ENCODE data around the gene BCKDHA. TPM values are rescaled to one million over a fixed set of nuclear protein-coding genes. Genes with fewer than 3 reads are reported as not detected.

The BCKDHA gene
- polyA plus RNA-seq, 1 donor (not counting 4 experiments of a cell fraction or from before 2014, with no cell fraction given): 7.5 TPM

DNA sequence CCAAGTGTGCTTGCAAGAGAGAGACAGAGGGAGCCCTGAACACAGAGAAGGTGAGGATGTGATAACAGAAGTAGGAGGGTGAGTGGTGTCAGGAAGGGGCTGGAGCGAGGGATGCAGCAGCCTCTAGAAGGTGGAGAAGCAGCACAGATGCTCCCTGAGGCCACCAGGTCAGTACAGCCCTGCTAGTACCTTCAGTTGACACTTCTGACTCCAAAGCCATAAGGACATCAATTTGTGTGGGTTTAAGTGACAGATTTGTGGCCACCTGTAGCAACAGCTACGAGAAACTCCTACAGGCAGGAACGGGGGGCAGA lies 52.2 kb downstream of the BCKDHA start:
- H4K20me1 ChIP-seq (ENCODE audit: control insufficient read depth, extremely low read depth, insufficient read depth, low read length): no peaks in the 10 kb centered on the region
- no peaks in the 10 kb centered on the region for H3K36me3 ChIP-seq (ENCODE audit: control insufficient read depth in 2 of 2, extremely low read depth in 1 of 2, insufficient read depth in 2 of 2, low read length in 2 of 2)
- H3K9me1 ChIP-seq (ENCODE audit: control insufficient read depth, extremely low read depth, insufficient read depth, low read length): no peaks in the 10 kb centered on the region
- H3K79me2 ChIP-seq (ENCODE audit: control insufficient read depth, insufficient read depth, low read length): no peaks in the 10 kb centered on the region
- FAIRE-seq: no peak
- H2AFZ ChIP-seq (ENCODE audit: control insufficient read depth, low read length): no peak overlapping the region
- H3K4me1 ChIP-seq (ENCODE audit: control insufficient read depth, extremely low read depth, insufficient read depth, low read length): peaks cover 2% of the 10 kb centered on the region
- no peak overlapping the region for H3K27ac ChIP-seq (ENCODE audit: control insufficient read depth, insufficient read depth, low read length)
- dilution Hi-C loops (cut with MboI; ENCODE audit: extremely low pct_ligation_motif_present, low sequenced_read_pairs): no loop called here
- TF ChIP-seq, protein P1, sequence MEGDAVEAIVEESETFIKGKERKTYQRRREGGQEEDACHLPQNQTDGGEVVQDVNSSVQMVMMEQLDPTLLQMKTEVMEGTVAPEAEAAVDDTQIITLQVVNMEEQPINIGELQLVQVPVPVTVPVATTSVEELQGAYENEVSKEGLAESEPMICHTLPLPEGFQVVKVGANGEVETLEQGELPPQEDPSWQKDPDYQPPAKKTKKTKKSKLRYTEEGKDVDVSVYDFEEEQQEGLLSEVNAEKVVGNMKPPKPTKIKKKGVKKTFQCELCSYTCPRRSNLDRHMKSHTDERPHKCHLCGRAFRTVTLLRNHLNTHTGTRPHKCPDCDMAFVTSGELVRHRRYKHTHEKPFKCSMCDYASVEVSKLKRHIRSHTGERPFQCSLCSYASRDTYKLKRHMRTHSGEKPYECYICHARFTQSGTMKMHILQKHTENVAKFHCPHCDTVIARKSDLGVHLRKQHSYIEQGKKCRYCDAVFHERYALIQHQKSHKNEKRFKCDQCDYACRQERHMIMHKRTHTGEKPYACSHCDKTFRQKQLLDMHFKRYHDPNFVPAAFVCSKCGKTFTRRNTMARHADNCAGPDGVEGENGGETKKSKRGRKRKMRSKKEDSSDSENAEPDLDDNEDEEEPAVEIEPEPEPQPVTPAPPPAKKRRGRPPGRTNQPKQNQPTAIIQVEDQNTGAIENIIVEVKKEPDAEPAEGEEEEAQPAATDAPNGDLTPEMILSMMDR (optimal IDR thresholded peaks at IDR 0.05 in 1 of 3, IDR thresholded peaks at IDR 0.05 in 1 of 3, conservative IDR thresholded peaks at IDR 0.05 in 1 of 3; ENCODE audit: extremely low read depth in 1 of 3, insufficient read depth in 2 of 3, low read length in 3 of 3): no peak
- no peak for TF ChIP-seq EZH2 (IDR thresholded peaks at IDR 0.05; ENCODE audit: low read length)
- DNase-seq (ENCODE audit: low read depth, low spot score): no peak
- no peaks in the 10 kb centered on the region for H3K27me3 ChIP-seq (ENCODE audit: control insufficient read depth, extremely low read depth, insufficient read depth, low read length)
- no peak overlapping the region for H3K4me2 ChIP-seq (ENCODE audit: control insufficient read depth, extremely low read depth, insufficient read depth, low read depth, low read length)
- no peak overlapping the region for H3K9ac ChIP-seq (ENCODE audit: control insufficient read depth, extremely low read depth, insufficient read depth, low read length)
- H3K9me3 ChIP-seq (ENCODE audit: control insufficient read depth, low read depth, low read length): no peaks in the 10 kb centered on the region
- H3K4me3 ChIP-seq (ENCODE audit: control insufficient read depth in 2 of 3, extremely low read depth in 1 of 3, insufficient read depth in 2 of 3, low read depth in 1 of 3, low read length in 3 of 3): no peak overlapping the region

DNA sequence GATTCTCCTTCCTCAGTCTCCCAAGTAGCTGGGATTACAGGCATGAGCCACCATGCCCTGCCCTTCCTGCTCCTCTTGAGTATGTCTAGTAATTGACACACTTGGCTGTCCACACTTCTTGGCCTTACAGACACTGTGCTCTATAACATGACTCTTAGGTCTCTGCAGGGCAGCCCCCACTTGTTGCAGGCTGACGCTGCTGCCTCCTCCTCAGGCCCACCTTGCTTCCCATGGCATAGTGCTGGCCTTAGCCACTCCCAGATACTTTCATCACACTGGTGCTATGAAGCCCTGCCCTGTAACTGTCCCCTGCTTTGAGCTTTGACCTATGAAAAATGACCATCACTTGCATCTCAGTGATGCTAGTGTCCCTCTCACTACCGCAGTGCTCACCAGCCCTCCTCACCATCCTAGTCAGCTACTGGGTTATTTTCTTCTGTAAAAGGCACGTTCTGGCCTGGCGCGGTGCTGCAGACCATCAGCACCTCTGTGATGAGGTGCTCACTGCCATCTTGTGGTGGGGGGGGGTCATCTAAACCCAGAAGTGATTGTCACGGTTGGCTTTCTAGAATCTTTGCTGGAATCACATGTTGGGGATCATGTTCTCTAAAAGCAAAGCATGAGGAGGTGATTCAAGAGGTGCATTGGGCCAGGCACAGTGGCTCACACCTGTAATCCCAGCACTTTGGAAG lies 55.1 kb downstream of the BCKDHA start:
- no peaks in the 10 kb centered on the region for H4K20me1 ChIP-seq (ENCODE audit: control insufficient read depth, extremely low read depth, insufficient read depth, low read length)
- no peaks in the 10 kb centered on the region for H3K9me3 ChIP-seq (ENCODE audit: control insufficient read depth, low read depth, low read length)
- H3K4me2 ChIP-seq (ENCODE audit: control insufficient read depth, extremely low read depth, insufficient read depth, low read depth, low read length): no peak overlapping the region
- H3K27ac ChIP-seq (ENCODE audit: control insufficient read depth, insufficient read depth, low read length): no peak overlapping the region
- H3K36me3 ChIP-seq (ENCODE audit: control insufficient read depth in 2 of 2, extremely low read depth in 1 of 2, insufficient read depth in 2 of 2, low read length in 2 of 2): no peaks in the 10 kb centered on the region
- no peak for TF ChIP-seq EZH2 (IDR thresholded peaks at IDR 0.05; ENCODE audit: low read length)
- TF ChIP-seq, protein P1 (optimal IDR thresholded peaks at IDR 0.05 in 1 of 3, IDR thresholded peaks at IDR 0.05 in 1 of 3, conservative IDR thresholded peaks at IDR 0.05 in 1 of 3; ENCODE audit: extremely low read depth in 1 of 3, insufficient read depth in 2 of 3, low read length in 3 of 3): peak in 1 of 3 experiments; percentile 10
- H2AFZ ChIP-seq (ENCODE audit: control insufficient read depth, low read length): no peak overlapping the region
- peaks cover 3% of the 10 kb centered on the region for H3K27me3 ChIP-seq (ENCODE audit: control insufficient read depth, extremely low read depth, insufficient read depth, low read length)
- H3K4me3 ChIP-seq (ENCODE audit: control insufficient read depth in 2 of 3, extremely low read depth in 1 of 3, insufficient read depth in 2 of 3, low read depth in 1 of 3, low read length in 3 of 3): no peak overlapping the region
- H3K9me1 ChIP-seq (ENCODE audit: control insufficient read depth, extremely low read depth, insufficient read depth, low read length): no peaks in the 10 kb centered on the region
- no peaks in the 10 kb centered on the region for H3K79me2 ChIP-seq (ENCODE audit: control insufficient read depth, insufficient read depth, low read length)
- DNase-seq (ENCODE audit: low read depth, low spot score) (no peak), FAIRE-seq (no peak)
- H3K9ac ChIP-seq (ENCODE audit: control insufficient read depth, extremely low read depth, insufficient read depth, low read length): no peak overlapping the region
- dilution Hi-C loops (cut with MboI; ENCODE audit: extremely low pct_ligation_motif_present, low sequenced_read_pairs): no loop called here
- peaks cover 2% of the 10 kb centered on the region for H3K4me1 ChIP-seq (ENCODE audit: control insufficient read depth, extremely low read depth, insufficient read depth, low read length)

Data from keratinocyte (primary cell).